Limb (tissue), 2 donors: ENCODE data around the gene KRTAP20-2.

Source experiments
- DNase-seq, 2 donors: peaks; one replicate each; pipeline ENCODE4 v3.0.0-alpha.2; 2016; ENCODE audit errors: extremely low spot score in 2 of 2

The KRTAP20-2 gene

DNA sequence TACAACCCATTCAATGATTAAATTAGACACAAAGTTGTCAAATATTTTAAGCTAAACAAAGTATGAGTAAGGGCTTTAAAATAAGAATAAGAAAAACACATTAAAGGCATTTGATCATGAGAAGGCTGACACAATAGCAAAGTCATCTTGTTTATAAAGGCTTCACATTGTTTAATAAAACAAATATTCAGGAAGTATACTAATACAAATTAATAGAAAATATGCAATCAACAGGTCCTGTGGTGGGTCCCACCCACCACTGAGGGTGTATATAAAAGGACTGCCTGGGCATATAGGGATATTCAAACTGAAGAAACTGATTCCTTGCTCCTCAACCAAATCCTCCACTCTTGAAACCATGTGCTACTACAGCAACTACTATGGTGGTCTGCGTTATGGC lies at the start of gene KRTAP20-2:
Gene KRTAP20-2 (plus strand): TSS at position 301 of the 400 bp plus-strand sequence. CDS start 58 bp downstream, at position 359.
- no peak for DNase-seq

GRCh38 chr21:30590297-30590696 lies 44.7 kb upstream of the KRTAP20-2 start, which contains the start of gene KRTAP22-2:
Gene KRTAP22-2, minus strand, starts transcription at chr21:30590397.
- no peak for DNase-seq

DNA sequence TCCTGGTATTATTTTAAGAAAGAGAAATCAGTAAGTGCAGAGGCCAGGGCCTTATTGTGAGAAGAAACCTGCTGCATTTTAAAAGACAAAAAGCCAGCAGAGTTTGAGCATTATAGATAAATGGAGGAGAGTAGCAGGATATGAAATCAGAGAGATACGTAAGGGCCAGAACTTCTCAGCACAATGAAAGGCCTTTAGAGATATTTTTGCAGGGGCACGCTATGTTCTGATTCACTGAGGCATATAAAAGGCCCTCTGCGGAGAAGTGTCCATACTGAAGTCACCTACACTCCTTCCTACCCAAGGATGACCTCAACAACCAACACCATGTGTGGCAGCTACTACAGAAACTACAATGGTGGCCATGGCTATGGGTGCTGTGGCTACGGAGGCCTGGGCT lies 42.9 kb upstream of the KRTAP20-2 start, which contains the start of gene KRTAP6-3:
Gene KRTAP6-3 (plus strand): TSS at position 301 of the 400 bp plus-strand sequence. CDS start 6 bp downstream, at position 307.
- no peak for DNase-seq

DNA sequence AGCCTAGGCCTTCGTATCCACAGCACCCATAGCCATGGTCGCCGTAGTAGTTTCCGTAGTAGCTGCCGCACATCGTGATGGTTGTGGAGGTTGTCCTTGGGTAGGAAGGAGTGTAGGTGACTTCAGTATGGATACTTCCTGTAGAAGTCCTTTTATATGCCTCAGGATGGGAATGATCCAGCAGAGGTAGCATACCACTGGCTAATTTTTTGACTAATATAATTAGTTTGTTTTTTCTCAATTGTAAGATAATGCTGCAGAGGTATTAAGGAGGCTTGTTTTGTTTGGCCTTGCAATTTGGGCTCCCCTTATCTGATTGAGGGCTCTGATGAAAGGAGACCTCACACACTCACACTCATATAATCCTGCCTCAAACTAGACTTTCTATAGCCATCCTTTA lies 36.2 kb upstream of the KRTAP20-2 start, which contains the start of gene KRTAP6-2:
Gene KRTAP6-2 (minus strand): TSS at position 101 of the 400 bp plus-strand sequence. CDS start 28 bp downstream, at position 73.
- DNase-seq = no peak

- DNase-seq = no peak
These were observed 34.2 kb upstream of the KRTAP20-2 start, which contains the start of gene KRTAP22-1 for GRCh38 chr21:30600787-30601186. Gene KRTAP22-1, plus strand, starts transcription at chr21:30601087.

DNA sequence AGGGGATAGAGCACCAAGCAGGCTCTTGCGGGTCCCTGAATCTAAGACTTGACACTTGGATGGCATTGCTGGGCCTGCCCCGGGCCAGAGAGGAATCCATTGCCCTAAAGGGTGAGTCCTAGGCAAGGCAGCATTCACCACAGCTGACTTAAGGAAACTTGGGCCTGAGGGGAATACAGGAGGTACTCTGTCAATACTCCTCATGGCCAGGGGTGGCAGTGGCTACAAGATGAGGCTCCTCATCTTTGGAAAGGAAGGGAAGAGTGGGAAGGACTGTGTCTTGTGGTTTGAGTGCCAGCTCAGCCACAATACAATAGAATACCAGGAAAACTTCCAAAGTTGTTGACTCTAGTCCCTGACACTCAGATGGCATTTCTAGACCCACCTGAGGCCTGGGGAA lies 29.0 kb upstream of the KRTAP20-2 start:
- no peak for DNase-seq

- no peak for DNase-seq
These were observed 22.9 kb upstream of the KRTAP20-2 start for GRCh38 chr21:30612132-30612531.

- DNase-seq = no peak
These were observed 21.2 kb upstream of the KRTAP20-2 start, which contains the start of gene KRTAP6-1 for GRCh38 chr21:30613836-30614235. Gene KRTAP6-1, minus strand, starts transcription at chr21:30613930. Its CDS starts 26 bp downstream, at chr21:30613904.

GRCh38 chr21:30615199-30615598 lies 19.8 kb upstream of the KRTAP20-2 start:
- DNase-seq = no peak

DNA sequence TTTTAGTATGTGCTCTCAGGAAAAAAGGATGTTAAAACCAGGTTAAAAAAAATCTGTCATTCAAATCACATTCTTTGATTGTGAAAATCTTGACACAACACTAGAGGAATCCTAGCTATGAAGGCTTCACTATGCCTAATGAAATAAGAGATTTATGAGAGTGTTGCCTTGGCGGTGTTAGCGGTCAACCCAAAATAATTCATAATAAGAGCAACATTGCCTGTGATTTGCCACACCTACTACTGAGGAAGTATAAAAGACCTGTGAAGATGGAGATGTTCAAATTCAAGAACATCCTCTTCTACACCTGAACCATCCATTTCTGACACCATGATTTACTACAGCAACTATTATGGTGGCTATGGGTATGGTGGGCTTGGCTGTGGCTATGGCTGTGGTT lies 18.9 kb upstream of the KRTAP20-2 start, which contains the start of gene KRTAP20-1:
Gene KRTAP20-1 (plus strand): TSS at position 301 of the 400 bp plus-strand sequence. CDS start 30 bp downstream, at position 331.
- no peak for DNase-seq

DNA sequence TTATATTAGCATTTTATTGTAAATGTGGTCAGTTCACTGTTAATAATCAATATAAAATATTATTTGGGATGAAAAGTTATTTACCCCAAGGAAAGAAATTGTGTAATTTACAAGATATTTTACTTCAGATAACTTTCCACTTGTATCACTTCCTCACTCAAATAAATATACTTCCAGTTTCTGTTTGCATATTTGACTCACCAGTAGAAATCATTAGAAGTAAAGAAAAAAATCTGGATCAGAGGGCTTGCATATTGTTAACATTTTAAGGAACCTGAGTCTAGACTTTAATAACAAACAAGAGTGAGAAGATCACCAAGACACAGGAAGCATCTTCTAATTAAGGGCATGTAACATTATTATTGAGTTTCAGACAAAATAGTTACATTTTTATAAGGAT lies 14.9 kb upstream of the KRTAP20-2 start:
- DNase-seq = no peak

DNA sequence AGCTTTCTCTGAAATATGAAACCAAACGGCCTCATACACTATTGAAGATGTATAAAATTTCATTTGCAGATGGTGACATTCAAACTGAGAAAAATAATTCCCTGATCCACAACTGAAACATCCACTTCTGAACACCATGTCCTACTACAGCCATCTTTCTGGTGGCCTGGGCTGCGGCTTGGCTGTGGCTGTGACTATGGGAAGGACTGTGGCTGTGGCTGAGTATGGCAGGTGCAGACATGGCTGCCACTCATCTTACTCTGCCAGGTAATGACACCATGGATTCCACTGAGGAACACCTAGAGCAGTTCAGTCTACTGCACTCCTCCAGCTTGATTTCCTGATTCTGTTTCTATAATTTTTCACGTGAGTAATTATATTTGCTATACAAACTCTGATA lies 14.5 kb upstream of the KRTAP20-2 start, which contains the start of gene KRTAP20-4:
Gene KRTAP20-4 (plus strand): TSS at position 106 of the 400 bp plus-strand sequence.
- no peak for DNase-seq

- DNase-seq = no peak
These were observed 11.6 kb upstream of the KRTAP20-2 start for GRCh38 chr21:30623362-30623761.

DNA sequence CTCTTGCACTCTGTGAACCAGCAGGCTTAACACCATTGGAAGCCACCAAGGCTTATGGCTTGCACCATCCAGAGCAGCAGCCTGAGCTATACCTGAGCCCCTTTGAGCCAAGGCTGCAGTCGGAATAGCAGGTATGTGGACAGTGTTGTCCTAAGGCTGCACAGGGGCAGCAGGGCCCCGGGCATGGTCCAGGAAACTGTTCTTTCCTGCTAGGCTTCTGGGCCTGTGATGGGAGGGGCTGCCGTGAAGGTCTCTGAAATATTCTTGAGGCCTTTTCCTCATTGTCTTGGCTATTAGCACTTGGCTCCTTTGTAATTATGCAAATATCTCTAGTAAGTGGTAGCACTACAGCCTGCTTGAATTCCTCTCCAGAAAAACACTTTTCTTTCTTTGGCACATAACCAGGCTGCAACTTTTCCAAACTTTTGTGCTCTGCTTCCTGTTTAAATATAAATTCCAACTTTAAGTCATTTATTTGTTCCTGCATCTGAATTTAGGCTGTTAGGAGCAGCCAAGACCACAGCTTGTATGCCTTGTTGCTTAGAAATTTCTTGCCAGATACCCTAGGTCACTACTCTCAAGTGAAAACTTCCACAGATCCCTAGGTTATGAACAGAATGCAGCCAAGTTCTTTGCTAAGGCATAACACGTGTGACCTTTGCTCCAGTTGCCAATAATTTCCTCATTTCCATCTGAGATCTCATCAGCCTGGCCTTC lies 9.4 kb upstream of the KRTAP20-2 start:
- DNase-seq = no peak

DNA sequence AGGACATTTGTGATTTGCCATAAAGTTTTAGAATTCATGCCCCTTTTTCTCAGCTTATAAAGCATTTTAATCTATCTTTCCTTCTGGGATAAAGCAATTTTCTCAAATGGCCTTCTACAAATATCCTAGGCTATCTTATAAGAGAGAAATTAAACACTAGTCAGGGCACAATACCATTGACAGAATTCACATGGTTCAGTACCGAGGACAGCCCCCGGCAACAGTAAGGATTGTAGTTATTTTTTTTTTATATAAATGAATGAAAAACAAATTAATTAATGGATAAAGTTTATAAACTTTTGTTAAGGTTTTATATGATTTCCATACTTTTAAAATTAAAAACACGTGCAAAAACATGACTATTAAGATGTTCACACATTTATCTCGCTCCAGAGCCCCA lies 6.9 kb upstream of the KRTAP20-2 start:
- DNase-seq = no peak

GRCh38 chr21:30629200-30629599 lies 5.8 kb upstream of the KRTAP20-2 start:
- DNase-seq = no peak

DNA sequence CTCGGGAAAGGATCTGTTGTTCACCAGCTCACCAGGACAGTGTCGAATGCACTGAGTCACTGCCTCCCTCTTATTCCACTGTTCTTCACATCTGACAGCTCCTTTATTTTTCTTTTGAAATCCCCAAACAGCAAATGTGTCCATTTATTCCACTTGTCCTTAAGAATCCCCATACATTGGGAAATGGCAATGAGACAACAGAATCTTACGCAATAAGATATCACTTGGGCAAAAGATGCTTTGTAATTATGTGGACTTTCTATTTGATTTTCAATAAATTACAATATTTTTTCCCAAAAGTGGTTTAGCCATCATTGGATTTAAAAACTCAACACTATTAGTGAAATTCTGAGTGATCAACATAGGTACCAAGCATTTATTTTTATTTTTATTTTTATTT lies 3.7 kb downstream of the KRTAP20-2 start:
- DNase-seq = no peak

GRCh38 chr21:30642564-30642963 lies 7.6 kb downstream of the KRTAP20-2 start, which contains the start of gene KRTAP20-3:
Gene KRTAP20-3, plus strand, starts transcription at chr21:30642864.
- no peak for DNase-seq

- no peak for DNase-seq
These were observed 12.0 kb downstream of the KRTAP20-2 start for GRCh38 chr21:30646904-30647414.

DNA sequence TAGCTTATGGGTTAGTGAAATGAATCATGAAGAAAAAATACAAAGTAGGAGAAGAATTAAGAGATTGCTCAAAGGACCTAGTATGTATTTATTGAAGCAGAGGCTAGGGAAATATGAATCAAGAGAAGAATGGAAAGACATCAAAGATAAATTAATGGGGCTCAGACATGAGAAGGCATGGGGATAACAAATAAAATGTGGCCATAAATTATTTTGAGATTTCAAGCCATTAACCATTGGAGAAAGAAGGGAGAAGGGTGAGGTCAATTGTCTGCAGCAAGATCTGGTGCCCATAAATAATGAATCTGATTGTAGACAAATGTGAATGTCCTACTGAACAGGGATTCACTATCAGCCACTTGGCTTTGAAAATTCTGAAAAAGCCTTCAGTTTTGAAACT lies 17.9 kb downstream of the KRTAP20-2 start:
- DNase-seq = no peak

GRCh38 chr21:30668776-30669175 lies 33.8 kb downstream of the KRTAP20-2 start:
- no peak for DNase-seq

GRCh38 chr21:30672985-30673650 lies 38.1 kb downstream of the KRTAP20-2 start:
- no peak for DNase-seq
